H1 (cell line): ENCODE measurements around the gene ANAPC10. TPM values are rescaled to one million over a fixed set of nuclear protein-coding genes. Genes with fewer than 3 reads are reported as not detected.

Experiments
- CTCF ChIA-PET: fragments of 300-600 bp; sonication (Branson Sonifier 250); formaldehyde crosslinking; loops from one replicate; lab custom pipeline; 2021; ENCODE audit not compliant: partially characterized antibody; lab: Charles Lee
- POLR2A ChIA-PET: fragments of 300-600 bp; sonication (Branson Sonifier 250); formaldehyde crosslinking; loops from one replicate; lab custom pipeline; 2021; ENCODE audit warnings: inconsistent platforms; ENCODE audit not compliant: partially characterized antibody; lab: Charles Lee
- DNase-seq, 2 experiments: peaks; one replicate each; pipeline versions ENCODE4 v3.0.0 to v3.0.0-alpha.2; 2010 to 2022; ENCODE audit warnings: low spot score in 2 of 2, low read depth in 1 of 2, mixed read lengths in 1 of 2
- FAIRE-seq: peaks from 2 replicates; lab custom pipeline; 2011; peaks lifted over from hg19 to GRCh38; lab: Jason Lieb, UNC
- H2AFZ ChIP-seq: 2 replicates; pipeline ENCODE4 v1.8.1; 2012; ENCODE audit warnings: low read length, inconsistent platforms
- H2AK5ac ChIP-seq: 2 replicates; pipeline ENCODE4 v1.6.1; 2013; ENCODE audit warnings: low read depth, low read length
- H2BK120ac ChIP-seq: replicated peaks from 2 replicates; pipeline ENCODE3; 2013; ENCODE audit warnings: low read depth, low read length, inconsistent platforms
- H2BK12ac ChIP-seq: 2 replicates; pipeline ENCODE4 v1.6.1; 2013; ENCODE audit warnings: low read depth, low read length
- H2BK15ac ChIP-seq: 2 replicates; pipeline ENCODE4 v1.6.1; 2013; ENCODE audit warnings: low read length
- H2BK20ac ChIP-seq: 2 replicates; pipeline ENCODE4 v1.6.1; 2013; ENCODE audit warnings: low read length
- H2BK5ac ChIP-seq: 2 replicates; pipeline ENCODE4 v1.6.1; 2013; ENCODE audit warnings: low read depth, low read length
- H3K14ac ChIP-seq: 2 replicates; pipeline ENCODE4 v1.6.1; 2013; ENCODE audit warnings: inconsistent platforms; ENCODE audit not compliant: insufficient read length
- H3K18ac ChIP-seq: 2 replicates; pipeline ENCODE4 v1.6.1; 2013; ENCODE audit warnings: low read length; ENCODE audit errors: extremely low read depth
- H3K23ac ChIP-seq: 2 replicates; pipeline ENCODE4 v1.6.1; 2013; ENCODE audit warnings: inconsistent platforms; ENCODE audit not compliant: insufficient read length
- H3K23me2 ChIP-seq: 2 replicates; pipeline ENCODE4 v1.6.1; 2013; ENCODE audit warnings: low read depth, low read length
- H3K27ac ChIP-seq: 2 replicates; pipeline ENCODE4 v1.6.1; 2011; ENCODE audit warnings: low read depth, low read length, inconsistent platforms
- H3K27me3 ChIP-seq, 4 experiments: replicated peaks in 1 of 4; 1 replicate in 1 of 4; 2 replicates in 3 of 4; pipeline versions ENCODE4 v1.6.1 to v1.8.1; 2011 to 2013; ENCODE audit warnings: low read length in 3 of 4, mild to moderate bottlenecking in 3 of 4, inconsistent platforms in 2 of 4, mixed read lengths in 2 of 4, moderate library complexity in 1 of 4; ENCODE audit not compliant: control insufficient read depth in 3 of 4, insufficient read depth in 3 of 4; ENCODE audit errors: extremely low read depth in 1 of 4
- H3K36me3 ChIP-seq, 4 experiments: 2 replicates each; pipeline versions ENCODE4 v1.6.1 to v1.8.1; 2011 to 2013; ENCODE audit warnings: mild to moderate bottlenecking in 4 of 4, low read length in 3 of 4, moderate library complexity in 2 of 4, control low read depth in 1 of 4, inconsistent platforms in 1 of 4; ENCODE audit not compliant: insufficient read depth in 4 of 4, control insufficient read depth in 2 of 4
- H3K4ac ChIP-seq: replicated peaks from 2 replicates; pipeline ENCODE3; 2013; ENCODE audit warnings: low read length, low read depth, mixed read lengths, inconsistent platforms; ENCODE audit not compliant: insufficient read length
- H3K4me1 ChIP-seq, 4 experiments: replicated peaks in 1 of 4; 1 replicate in 1 of 4; 2 replicates in 3 of 4; pipeline versions ENCODE4 v1.6.1 to v1.8.1; 2011 to 2013; ENCODE audit warnings: low read length in 3 of 4, inconsistent platforms in 2 of 4, mixed read lengths in 1 of 4; ENCODE audit not compliant: insufficient read depth in 4 of 4, control insufficient read depth in 3 of 4
- H3K4me2 ChIP-seq, 2 experiments: 2 replicates each; pipeline versions ENCODE4 v1.6.1 to v1.8.1; 2011 to 2013; ENCODE audit warnings: low read depth in 2 of 2, low read length in 2 of 2, control low read depth in 1 of 2, inconsistent platforms in 1 of 2, mild to moderate bottlenecking in 1 of 2; ENCODE audit not compliant: insufficient read depth in 1 of 2
- H3K4me3 ChIP-seq, 4 experiments: fragments of 200-600, 300-600 bp in 1 of 4; sonication (generic), shearing (Covaris generic), sonication (Bioruptor Twin) in 1 of 4; 2 replicates each; pipeline versions ENCODE4 v1.5.1 to v1.8.1; 2011 to 2016; ENCODE audit warnings: low read length in 4 of 4, low read depth in 3 of 4, control low read depth in 2 of 4, inconsistent platforms in 2 of 4, mild to moderate bottlenecking in 2 of 4, mixed read lengths in 1 of 4, moderate library complexity in 1 of 4; ENCODE audit not compliant: insufficient read depth in 2 of 4; ENCODE audit errors: extremely low read depth in 1 of 4
- H3K56ac ChIP-seq: replicated peaks from 2 replicates; pipeline ENCODE3; 2013; ENCODE audit warnings: low read depth, mild to moderate bottlenecking, mixed read lengths, low read length, inconsistent platforms; ENCODE audit not compliant: insufficient read length
- H3K79me1 ChIP-seq: 2 replicates; pipeline ENCODE4 v1.6.1; 2013; ENCODE audit warnings: low read depth, low read length, control low read depth
- H3K79me2 ChIP-seq, 2 experiments: 2 replicates each; pipeline versions ENCODE4 v1.6.1 to v1.8.1; 2012 to 2013; ENCODE audit warnings: low read length in 2 of 2, mild to moderate bottlenecking in 2 of 2, inconsistent platforms in 1 of 2; ENCODE audit not compliant: insufficient read depth in 2 of 2, control insufficient read depth in 1 of 2
- H3K9ac ChIP-seq, 4 experiments: replicated peaks in 1 of 4; 1 replicate in 1 of 4; 2 replicates in 3 of 4; pipeline versions ENCODE4 v1.6.1 to v1.8.1; 2011 to 2013; ENCODE audit warnings: low read depth in 3 of 4, low read length in 3 of 4, control low read depth in 2 of 4, mild to moderate bottlenecking in 2 of 4, moderate library complexity in 2 of 4, inconsistent platforms in 1 of 4; ENCODE audit errors: extremely low read depth in 1 of 4
- H3K9me3 ChIP-seq, 2 experiments: 2 replicates each; pipeline versions ENCODE4 v1.6.1 to v1.8.1; 2012 to 2013; ENCODE audit warnings: mild to moderate bottlenecking in 2 of 2, moderate library complexity in 2 of 2, control low read depth in 1 of 2, inconsistent platforms in 1 of 2, low read depth in 1 of 2, low read length in 1 of 2, mixed read lengths in 1 of 2; ENCODE audit not compliant: insufficient read depth in 2 of 2
- H4K20me1 ChIP-seq, 2 experiments: replicated peaks in 1 of 2; 2 replicates each; pipeline versions ENCODE3 to v1.8.1; 2011 to 2013; ENCODE audit warnings: inconsistent platforms in 2 of 2, low read length in 2 of 2, mild to moderate bottlenecking in 1 of 2; ENCODE audit not compliant: insufficient read depth in 2 of 2, control insufficient read depth in 1 of 2
- H4K5ac ChIP-seq: 2 replicates; pipeline ENCODE4 v1.6.1; 2013; ENCODE audit warnings: low read length, low read depth, mixed read lengths, inconsistent platforms; ENCODE audit not compliant: insufficient read length
- H4K8ac ChIP-seq: 2 replicates; pipeline ENCODE4 v1.8.0; 2013; ENCODE audit warnings: mild to moderate bottlenecking, moderate library complexity, low read length, inconsistent platforms; ENCODE audit not compliant: insufficient read depth; ENCODE audit errors: extremely low read depth
- H4K91ac ChIP-seq: replicated peaks from 2 replicates; pipeline ENCODE3; 2013; ENCODE audit warnings: low read length, mixed read lengths, inconsistent platforms; ENCODE audit not compliant: insufficient read length
- EGR1 ChIP-seq: IDR thresholded peaks from 2 replicates; pipeline ENCODE4 v1.6.1; 2011; ENCODE audit warnings: low read depth, low read length, borderline replicate concordance
- NANOG ChIP-seq: IDR thresholded peaks from 2 replicates; pipeline ENCODE4 v1.6.1; 2011; ENCODE audit warnings: low read length, low read depth, mild to moderate bottlenecking, inconsistent platforms; ENCODE audit not compliant: insufficient read depth, poor library complexity, severe bottlenecking
- RAD21 ChIP-seq, 2 experiments: IDR thresholded peaks in 1 of 2; conservative IDR thresholded peaks in 1 of 2; 2 replicates each; pipeline ENCODE4 v1.6.1; 2011; ENCODE audit warnings: low read depth in 2 of 2, low read length in 2 of 2, improper control_type of control experiment in 1 of 2, inconsistent platforms in 1 of 2, mild to moderate bottlenecking in 1 of 2, moderate library complexity in 1 of 2
- SAP30 ChIP-seq: fragments of 300-600 bp; sonication (generic); IDR thresholded peaks from 2 replicates; pipeline ENCODE4 v1.7.1; 2012; ENCODE audit warnings: low read length, moderate library complexity, mild to moderate bottlenecking, inconsistent platforms; ENCODE audit not compliant: insufficient read depth, insufficient replicate concordance
- SIRT6 ChIP-seq: IDR thresholded peaks from one replicate; pipeline ENCODE4 v1.7.1; 2012; ENCODE audit warnings: low read length, inconsistent platforms
- SP4 ChIP-seq: IDR thresholded peaks from 2 replicates; pipeline ENCODE4 v1.6.1; 2012; ENCODE audit warnings: low read length, inconsistent platforms
- SUZ12 ChIP-seq: fragments of 200-600 bp; sonication (generic); IDR thresholded peaks from 2 replicates; pipeline ENCODE4 v1.6.1; 2012; ENCODE audit warnings: mild to moderate bottlenecking, inconsistent platforms, low read length, moderate library complexity, mixed read lengths
- TAF1 ChIP-seq: IDR thresholded peaks from 2 replicates; pipeline ENCODE4 v1.6.1; 2011; ENCODE audit warnings: mild to moderate bottlenecking, low read depth, low read length
- TCF12 ChIP-seq: IDR thresholded peaks from 2 replicates; pipeline ENCODE4 v1.6.1; 2011; ENCODE audit warnings: low read depth, mild to moderate bottlenecking, low read length
- ZNF274 ChIP-seq: IDR thresholded peaks from 2 replicates; pipeline ENCODE4 v1.7.0; 2012; ENCODE audit warnings: low read length, borderline replicate concordance; ENCODE audit errors: extremely low read depth
- WGBS, 2 experiments: shearing (Covaris generic) in 1 of 2; methylation state at CpG; one replicate each; pipeline versions ENCODE4 v1.1.6 to v1.1.7; 2013 to 2015; ENCODE audit warnings: low lambda C conversion rate in 2 of 2, mixed read lengths in 2 of 2, inconsistent platforms in 1 of 2, low coverage in 1 of 2, missing lambda C conversion rate in 1 of 2; ENCODE audit not compliant: insufficient replicate concordance in 2 of 2, insufficient coverage in 1 of 2, insufficient read length in 1 of 2; ENCODE audit errors: extremely low coverage in 1 of 2, missing lambda C conversion rate in 1 of 2; 5-methylcytosine and 5-hydroxymethylcytosine counted together
- polyA plus RNA-seq, 7 experiments: library from polyadenylated mRNA; depleted of rRNA in 3 of 7; stranded (reverse) in 5 of 7; unstranded in 2 of 7; fragments of >200 nt in 5 of 7; fragments of 200-250 nt in 2 of 7; gene quantifications; 1 replicate in 5 of 7; 2 replicates in 1 of 7; 4 replicates in 1 of 7; pipeline versions ENCODE4 v1.2.1 to v1.2.3, GENCODE V29; 2011 to 2013; ENCODE audit warnings: missing spikeins in 2 of 7, mixed read lengths in 2 of 7
- total RNA-seq: library from RNA; stranded (reverse); fragmentation: NEBNext Ultra II Directional; extraction: Animal tissue kit (Norgen Biotek cat#: 25700); gene quantifications from 2 replicates; pipeline ENCODE4 v1.2.1, GENCODE V29; 2021
- TF ChIP-seq, protein P1 (sequence below): IDR thresholded peaks from 2 replicates; pipeline ENCODE4 v1.6.1; 2012; ENCODE audit warnings: inconsistent platforms
- TF ChIP-seq, protein P2 (sequence below): IDR thresholded peaks from 2 replicates; pipeline ENCODE4 v1.6.1; 2011; ENCODE audit warnings: low read length, improper control_type of control experiment

ANAPC10 gene
- total and polyA plus RNA-seq, 2 of the 8 experiments (the other 6 are each of a cell fraction or from before 2014, with no cell fraction given): 17.6 to 23.3 TPM

DNA sequence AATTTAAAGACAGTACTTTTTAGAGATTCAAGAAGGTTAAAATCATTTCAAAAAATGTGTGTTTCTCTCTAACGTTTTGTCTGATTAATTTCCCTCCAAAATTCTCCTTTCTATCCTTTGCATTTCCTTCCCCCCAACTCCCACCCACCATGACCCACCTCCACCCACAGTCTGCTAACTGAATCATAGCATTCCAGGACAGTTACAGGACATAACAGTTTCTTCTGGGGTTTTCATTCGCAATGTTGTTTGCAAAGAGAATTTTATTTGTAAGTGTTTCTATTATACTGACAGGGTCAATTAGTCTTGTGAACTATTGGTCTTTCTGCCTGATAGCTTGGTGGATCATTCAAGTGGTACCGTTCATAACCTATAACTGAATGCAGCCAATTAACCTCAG is 53.7 kb downstream of the ANAPC10 start:
- Histone ChIP-seq H2BK12ac (no peak overlapping the region), H3K23me2 (no peaks in the 10 kb centered on the region), H2AK5ac (no peak overlapping the region), H3K18ac (no peak overlapping the region), H3K79me2 (0 out of 4 replicates have a peak, but pooled peaks cover 0 to 3% of the 10 kb centered on the region in 2 experiments), H3K79me1 (no peaks in the 10 kb centered on the region), H3K9ac (no peak overlapping the region), H3K23ac (no peak overlapping the region), H3K4me1 (no peaks in the 10 kb centered on the region), H2BK15ac (no peak overlapping the region), H3K4ac (no peak overlapping the region), H3K36me3 (no peaks in the 10 kb centered on the region), H4K8ac (no peak overlapping the region), H4K91ac (no peak overlapping the region), H4K20me1 (peaks cover 0 to 1% of the 10 kb centered on the region in 2 experiments), H3K9me3 (no peaks in the 10 kb centered on the region), H3K4me2 (no peak overlapping the region), H2AFZ (no peak overlapping the region), H2BK120ac (no peak overlapping the region), H3K27me3 (no peaks in the 10 kb centered on the region), H3K27ac (no peak overlapping the region), H2BK5ac (no peak overlapping the region), H3K14ac (no peak overlapping the region), H3K56ac (no peak overlapping the region), H2BK20ac (no peak overlapping the region), H4K5ac (no peak overlapping the region), H3K4me3 (no peak overlapping the region)
- DNase-seq (no peak), FAIRE-seq (no peak)
- WGBS, 2 experiments: 83% methylated on average over 3 of the region's 3 CpGs; no CpG with 5 or more reads in 1 of the 2 experiments
- ChIA-PET CTCF (no interaction called here), POLR2A (no interaction called here)
- TF ChIP-seq RAD21 (IDR thresholded peaks at IDR 0.05 in 1 of 2, conservative IDR thresholded peaks at IDR 0.05 in 1 of 2; ENCODE audit: low read depth in 2 of 2, low read length in 2 of 2) (no peak), SAP30 (no peak), SUZ12 (no peak), ZNF274 (no peak), SIRT6 (no peak), EGR1 (no peak), NANOG (no peak), SP4 (no peak), TAF1 (no peak), TCF12 (no peak)
- TF ChIP-seq, protein P1, sequence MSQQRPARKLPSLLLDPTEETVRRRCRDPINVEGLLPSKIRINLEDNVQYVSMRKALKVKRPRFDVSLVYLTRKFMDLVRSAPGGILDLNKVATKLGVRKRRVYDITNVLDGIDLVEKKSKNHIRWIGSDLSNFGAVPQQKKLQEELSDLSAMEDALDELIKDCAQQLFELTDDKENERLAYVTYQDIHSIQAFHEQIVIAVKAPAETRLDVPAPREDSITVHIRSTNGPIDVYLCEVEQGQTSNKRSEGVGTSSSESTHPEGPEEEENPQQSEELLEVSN: no peak
- TF ChIP-seq, protein P2, sequence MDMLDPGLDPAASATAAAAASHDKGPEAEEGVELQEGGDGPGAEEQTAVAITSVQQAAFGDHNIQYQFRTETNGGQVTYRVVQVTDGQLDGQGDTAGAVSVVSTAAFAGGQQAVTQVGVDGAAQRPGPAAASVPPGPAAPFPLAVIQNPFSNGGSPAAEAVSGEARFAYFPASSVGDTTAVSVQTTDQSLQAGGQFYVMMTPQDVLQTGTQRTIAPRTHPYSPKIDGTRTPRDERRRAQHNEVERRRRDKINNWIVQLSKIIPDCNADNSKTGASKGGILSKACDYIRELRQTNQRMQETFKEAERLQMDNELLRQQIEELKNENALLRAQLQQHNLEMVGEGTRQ: no peak
